Measurements from ENCODE around the gene GEMIN4.

The GEMIN4 gene

GRCh38 chr17:725746-726145 lies 26.3 kb downstream of the GEMIN4 start:
- no peak for TF ChIP-seq CTCF (IDR thresholded peaks at IDR 0.05)

- TF ChIP-seq CTCF (IDR thresholded peaks at IDR 0.05), result no peak
Observed at GRCh38 chr17:725084-725483, 27.0 kb downstream of the GEMIN4 start.

GRCh38 chr17:721540-721937 lies 30.5 kb downstream of the GEMIN4 start:
- no peak for TF ChIP-seq CTCF (IDR thresholded peaks at IDR 0.05)

- no peak for TF ChIP-seq CTCF (IDR thresholded peaks at IDR 0.05)
Observed at GRCh38 chr17:720706-721539, 31.1 kb downstream of the GEMIN4 start.

GRCh38 chr17:718075-718474 lies 34.0 kb downstream of the GEMIN4 start:
- no peak for TF ChIP-seq CTCF (IDR thresholded peaks at IDR 0.05)

- TF ChIP-seq CTCF (IDR thresholded peaks at IDR 0.05), result no peak
Observed at GRCh38 chr17:708132-708531, 43.9 kb downstream of the GEMIN4 start.

- TF ChIP-seq CTCF (IDR thresholded peaks at IDR 0.05), result no peak
Observed at GRCh38 chr17:705863-706262, 46.2 kb downstream of the GEMIN4 start.
